NCI-H128 (cell line): ENCODE measurements around the gene COG5.

Experiments
- DNase-seq: peaks from one replicate; lab custom pipeline; 2025; ENCODE audit not compliant: unreplicated experiment; lab: John Stamatoyannopoulos, UW

Gene COG5

GRCh38 chr7:107563775-107564552, at the start of gene COG5, which contains the start of gene DUS4L:
Gene COG5, minus strand, starts transcription at chr7:107563920. Its CDS starts 24 bp downstream, at chr7:107563896.
Gene DUS4L, plus strand, starts transcription at chr7:107563971. Its CDS starts 3,100 bp downstream, at chr7:107567071.
- peak; percentile 71 for DNase-seq

- no peak for DNase-seq
These were observed 49.7 kb upstream of the COG5 start for GRCh38 chr7:107613439-107613838.

GRCh38 chr7:107610323-107610722, 46.6 kb upstream of the COG5 start:
- no peak for DNase-seq

GRCh38 chr7:107609811-107610261, 46.1 kb upstream of the COG5 start:
- no peak for DNase-seq

- DNase-seq: no peak
These were observed 42.6 kb upstream of the COG5 start for GRCh38 chr7:107606303-107606702.

- DNase-seq: no peak
These were observed 41.6 kb upstream of the COG5 start for GRCh38 chr7:107605218-107605815.

- no peak for DNase-seq
These were observed 37.1 kb upstream of the COG5 start for GRCh38 chr7:107600816-107601215.

GRCh38 chr7:107599262-107599661, 35.5 kb upstream of the COG5 start:
- DNase-seq: no peak

GRCh38 chr7:107597953-107598352, 34.2 kb upstream of the COG5 start:
- no peak for DNase-seq

- no peak for DNase-seq
These were observed 33.8 kb upstream of the COG5 start for GRCh38 chr7:107597582-107597916.

GRCh38 chr7:107596881-107597581, 33.3 kb upstream of the COG5 start:
- no peak for DNase-seq

- no peak for DNase-seq
These were observed 31.4 kb upstream of the COG5 start for GRCh38 chr7:107594961-107595737.

- no peak for DNase-seq
These were observed 29.3 kb upstream of the COG5 start for GRCh38 chr7:107593025-107593410.

- DNase-seq: no peak
These were observed 28.8 kb upstream of the COG5 start for GRCh38 chr7:107592361-107593024.

GRCh38 chr7:107591421-107591820, 27.7 kb upstream of the COG5 start:
- no peak for DNase-seq

GRCh38 chr7:107588529-107589130, 24.9 kb upstream of the COG5 start:
- DNase-seq: no peak

- DNase-seq: no peak
These were observed 21.0 kb upstream of the COG5 start for GRCh38 chr7:107584716-107585115.

- DNase-seq: no peak
These were observed 19.2 kb upstream of the COG5 start for GRCh38 chr7:107582875-107583274.

- no peak for DNase-seq
These were observed 17.8 kb upstream of the COG5 start for GRCh38 chr7:107581387-107582013.
